Muscle layer of duodenum (tissue), 2 donors: ENCODE results near the gene LCE4A.

ENCODE experiments used
- H3K27ac ChIP-seq: one replicate; pipeline ENCODE4 v1.7.0; 2013; ENCODE audit warnings: mild to moderate bottlenecking, low read length
- H3K27me3 ChIP-seq: one replicate; pipeline ENCODE4 v1.7.0; 2013; ENCODE audit warnings: low read depth, mild to moderate bottlenecking, control low read depth, low read length
- H3K36me3 ChIP-seq, 2 donors: one replicate each; pipeline ENCODE4 v1.7.0; 2013; ENCODE audit warnings: low read length in 2 of 2, control low read depth in 1 of 2, mild to moderate bottlenecking in 1 of 2; ENCODE audit not compliant: insufficient read depth in 2 of 2, control insufficient read depth in 1 of 2
- H3K4me1 ChIP-seq, 2 donors: one replicate each; pipeline ENCODE4 v1.7.0; 2013; ENCODE audit warnings: low read length in 2 of 2, mild to moderate bottlenecking in 2 of 2, control low read depth in 1 of 2, moderate library complexity in 1 of 2; ENCODE audit not compliant: insufficient read depth in 2 of 2, control insufficient read depth in 1 of 2
- H3K4me3 ChIP-seq, 2 donors: one replicate each; pipeline ENCODE4 v1.7.0; 2013; ENCODE audit warnings: low read length in 2 of 2, low read depth in 1 of 2, mild to moderate bottlenecking in 1 of 2
- H3K9me3 ChIP-seq, 2 donors: one replicate each; pipeline ENCODE4 v1.7.0; 2013; ENCODE audit warnings: low read length in 2 of 2, control low read depth in 1 of 2, mild to moderate bottlenecking in 1 of 2; ENCODE audit not compliant: control insufficient read depth in 1 of 2
- donor health status: healthy.

Gene LCE4A

DNA sequence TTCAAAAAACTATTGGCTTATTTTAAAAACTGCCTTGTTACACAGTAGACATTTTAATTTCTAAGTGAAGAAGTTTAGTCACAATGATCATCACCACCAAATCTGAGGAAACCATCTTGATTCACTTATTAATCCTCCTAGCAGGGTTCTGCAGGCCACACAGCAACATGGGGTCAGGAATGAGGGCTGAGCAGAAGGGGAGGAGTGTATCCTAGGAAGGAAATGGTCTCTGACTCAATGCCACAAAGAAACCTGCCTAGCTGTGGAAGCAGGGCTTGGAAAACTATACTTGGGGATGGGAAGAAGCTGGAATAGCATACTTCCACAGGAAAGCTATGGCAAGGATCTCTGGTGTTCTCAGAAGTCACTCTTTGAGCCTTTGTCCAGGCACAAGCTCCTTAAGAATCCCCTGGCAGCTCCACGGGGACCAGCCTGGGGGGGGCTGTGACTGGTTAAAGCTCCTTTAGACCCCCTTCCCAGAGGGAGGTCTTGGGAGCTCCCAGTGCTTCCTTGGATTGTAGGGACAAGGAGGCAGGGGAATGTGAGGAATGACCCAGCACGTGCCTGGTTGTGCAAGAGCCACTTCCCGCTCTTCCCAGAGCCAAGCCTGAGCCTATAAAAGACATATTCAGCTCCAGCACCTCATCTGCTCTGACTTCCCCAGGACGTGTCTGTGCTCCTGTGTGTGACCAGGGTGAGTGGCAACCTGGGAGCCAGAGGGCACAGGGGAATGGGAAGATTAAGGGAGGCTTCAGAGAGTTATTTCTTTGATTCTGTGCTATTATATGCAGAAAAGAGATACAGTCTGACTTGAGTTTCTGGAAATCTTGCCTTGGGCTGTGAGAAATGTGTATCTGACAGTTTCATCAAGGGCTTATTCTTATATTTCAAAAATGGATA, 10.0 kb upstream of the LCE4A start, which contains the start of gene LCE2A:
TSS of gene LCE2A (plus strand) at position 645 of the 900 bp plus-strand sequence. CDS start 557 bp downstream, outside the sequence.
- Histone ChIP-seq H3K4me3 (no peak within 1 kb of the TSS), H3K27ac (no peak within 1 kb of the TSS), H3K9me3 (no peaks in the 10 kb centered on the region), H3K4me1 (no peaks in the 10 kb centered on the region), H3K36me3 (no peaks in the 10 kb centered on the region), H3K27me3 (no peaks in the 10 kb centered on the region)

- no peaks in the 10 kb centered on the region for H3K36me3 ChIP-seq
- no peak overlapping the region for H3K4me3 ChIP-seq
- H3K27ac ChIP-seq = no peak overlapping the region
- no peaks in the 10 kb centered on the region for H3K4me1 ChIP-seq
- H3K27me3 ChIP-seq = no peaks in the 10 kb centered on the region
- H3K9me3 ChIP-seq = no peaks in the 10 kb centered on the region
These were observed 8.2 kb upstream of the LCE4A start for GRCh38 chr1:152699746-152700145.

- Histone ChIP-seq H3K36me3 (no peaks in the 10 kb centered on the region), H3K27ac (no peak overlapping the region), H3K4me1 (no peaks in the 10 kb centered on the region), H3K27me3 (no peaks in the 10 kb centered on the region), H3K4me3 (no peak overlapping the region), H3K9me3 (peaks cover 0 to 7% of the 10 kb centered on the region in 2 donors)
These were observed 10.3 kb downstream of the LCE4A start for GRCh38 chr1:152718238-152718637.

DNA sequence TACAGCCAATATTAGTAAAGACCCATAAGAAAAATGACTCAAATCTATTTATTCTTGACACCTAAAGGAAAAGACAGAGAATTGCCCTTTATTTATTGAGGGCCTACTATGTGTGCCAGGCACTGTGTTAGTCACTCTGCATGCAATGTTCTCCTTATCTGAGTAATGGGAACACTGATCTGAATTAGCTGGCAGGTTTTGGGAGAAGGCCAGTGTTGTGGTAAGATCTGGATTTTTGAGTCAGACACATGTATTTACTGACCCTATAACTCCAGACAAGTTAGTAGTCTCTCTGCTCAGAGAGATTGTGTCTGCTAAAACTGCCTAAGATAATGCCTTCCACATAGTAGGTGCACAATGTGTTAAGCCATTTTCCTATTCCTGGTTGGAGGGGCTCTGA, 17.3 kb downstream of the LCE4A start:
- Histone ChIP-seq H3K4me1 (no peaks in the 10 kb centered on the region), H3K27me3 (no peaks in the 10 kb centered on the region), H3K27ac (no peak overlapping the region), H3K36me3 (no peaks in the 10 kb centered on the region), H3K9me3 (no peaks in the 10 kb centered on the region), H3K4me3 (no peak overlapping the region)

- no peaks in the 10 kb centered on the region for H3K36me3 ChIP-seq
- H3K4me3 ChIP-seq = no peak overlapping the region
- no peaks in the 10 kb centered on the region for H3K27me3 ChIP-seq
- H3K4me1 ChIP-seq = no peaks in the 10 kb centered on the region
- no peaks in the 10 kb centered on the region for H3K9me3 ChIP-seq
- no peak overlapping the region for H3K27ac ChIP-seq
These were observed 21.0 kb downstream of the LCE4A start for GRCh38 chr1:152728986-152729385.

GRCh38 chr1:152735648-152736047, 27.7 kb downstream of the LCE4A start:
- Histone ChIP-seq H3K4me1 (no peaks in the 10 kb centered on the region), H3K27me3 (no peaks in the 10 kb centered on the region), H3K4me3 (no peak overlapping the region), H3K9me3 (no peaks in the 10 kb centered on the region), H3K36me3 (no peaks in the 10 kb centered on the region), H3K27ac (no peak overlapping the region)

GRCh38 chr1:152737997-152738396, 30.0 kb downstream of the LCE4A start:
- Histone ChIP-seq H3K27ac (no peak overlapping the region), H3K4me3 (no peak overlapping the region), H3K27me3 (no peaks in the 10 kb centered on the region), H3K4me1 (no peaks in the 10 kb centered on the region), H3K9me3 (no peaks in the 10 kb centered on the region), H3K36me3 (no peaks in the 10 kb centered on the region)

- Histone ChIP-seq H3K36me3 (no peaks in the 10 kb centered on the region), H3K4me3 (no peak overlapping the region), H3K4me1 (no peaks in the 10 kb centered on the region), H3K27ac (no peak overlapping the region), H3K9me3 (no peaks in the 10 kb centered on the region), H3K27me3 (no peaks in the 10 kb centered on the region)
These were observed 31.9 kb downstream of the LCE4A start for GRCh38 chr1:152739841-152740240.

DNA sequence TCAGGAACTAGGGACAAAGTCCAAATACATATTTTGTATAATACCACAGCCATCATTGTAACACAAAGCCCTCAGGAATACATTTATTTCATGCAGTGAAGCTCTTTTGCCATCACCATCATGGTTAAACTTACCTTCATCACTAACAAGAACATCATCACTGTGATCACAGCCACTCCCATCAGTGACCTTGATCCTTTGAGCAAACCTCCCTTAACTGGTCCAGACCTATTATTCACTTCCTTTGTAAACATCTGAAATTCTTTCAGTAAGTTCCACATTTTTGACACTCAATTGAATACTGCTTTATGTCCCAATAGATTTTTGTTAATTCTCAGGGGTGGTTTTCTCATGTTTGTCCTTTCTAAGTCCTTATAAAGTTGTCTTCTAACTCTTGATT, 33.7 kb downstream of the LCE4A start:
- H3K4me1 ChIP-seq = no peaks in the 10 kb centered on the region
- H3K9me3 ChIP-seq = no peaks in the 10 kb centered on the region
- H3K27ac ChIP-seq = no peak overlapping the region
- H3K36me3 ChIP-seq = no peaks in the 10 kb centered on the region
- H3K27me3 ChIP-seq = no peaks in the 10 kb centered on the region
- no peak overlapping the region for H3K4me3 ChIP-seq

GRCh38 chr1:152743371-152744145, 35.6 kb downstream of the LCE4A start:
- H3K27ac ChIP-seq = no peak overlapping the region
- no peaks in the 10 kb centered on the region for H3K27me3 ChIP-seq
- H3K36me3 ChIP-seq = no peaks in the 10 kb centered on the region
- no peaks in the 10 kb centered on the region for H3K4me1 ChIP-seq
- no peaks in the 10 kb centered on the region for H3K9me3 ChIP-seq
- H3K4me3 ChIP-seq = no peak overlapping the region

- H3K4me1 ChIP-seq = no peaks in the 10 kb centered on the region
- no peaks in the 10 kb centered on the region for H3K36me3 ChIP-seq
- no peak overlapping the region for H3K27ac ChIP-seq
- H3K9me3 ChIP-seq = no peaks in the 10 kb centered on the region
- H3K27me3 ChIP-seq = no peaks in the 10 kb centered on the region
- H3K4me3 ChIP-seq = no peak overlapping the region
These were observed 37.3 kb downstream of the LCE4A start for GRCh38 chr1:152745289-152745704.
